RPMI8226 (cell line): ENCODE data around the gene GPR39.

ENCODE experiments used
- DNase-seq: peaks from one replicate; pipeline ENCODE4 v3.0.0-alpha.2; 2015

The GPR39 gene

DNA sequence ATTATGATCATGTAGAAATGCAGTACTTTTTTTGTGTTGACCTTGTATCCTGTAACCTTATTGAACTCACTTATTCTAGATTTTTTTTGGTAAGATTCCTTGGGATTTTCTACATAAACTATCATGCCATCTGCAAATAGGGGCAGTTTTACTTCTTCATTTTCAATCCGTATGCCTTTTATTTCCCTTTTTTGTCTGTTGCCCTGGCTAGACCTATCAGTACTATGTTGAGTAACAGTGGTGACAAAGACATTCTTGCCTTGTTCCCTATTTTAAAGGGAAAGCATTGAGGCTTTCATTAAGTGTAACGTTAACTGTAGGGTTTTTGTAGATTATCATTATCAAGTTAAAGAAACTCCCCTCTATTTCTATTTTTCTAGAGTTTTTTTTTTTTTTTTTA is 161.1 kb downstream of the GPR39 start:
- DNase-seq: peak; percentile 48

GRCh38 chr2:132581591-132581990 is 165.0 kb downstream of the GPR39 start:
- no peak for DNase-seq

DNA sequence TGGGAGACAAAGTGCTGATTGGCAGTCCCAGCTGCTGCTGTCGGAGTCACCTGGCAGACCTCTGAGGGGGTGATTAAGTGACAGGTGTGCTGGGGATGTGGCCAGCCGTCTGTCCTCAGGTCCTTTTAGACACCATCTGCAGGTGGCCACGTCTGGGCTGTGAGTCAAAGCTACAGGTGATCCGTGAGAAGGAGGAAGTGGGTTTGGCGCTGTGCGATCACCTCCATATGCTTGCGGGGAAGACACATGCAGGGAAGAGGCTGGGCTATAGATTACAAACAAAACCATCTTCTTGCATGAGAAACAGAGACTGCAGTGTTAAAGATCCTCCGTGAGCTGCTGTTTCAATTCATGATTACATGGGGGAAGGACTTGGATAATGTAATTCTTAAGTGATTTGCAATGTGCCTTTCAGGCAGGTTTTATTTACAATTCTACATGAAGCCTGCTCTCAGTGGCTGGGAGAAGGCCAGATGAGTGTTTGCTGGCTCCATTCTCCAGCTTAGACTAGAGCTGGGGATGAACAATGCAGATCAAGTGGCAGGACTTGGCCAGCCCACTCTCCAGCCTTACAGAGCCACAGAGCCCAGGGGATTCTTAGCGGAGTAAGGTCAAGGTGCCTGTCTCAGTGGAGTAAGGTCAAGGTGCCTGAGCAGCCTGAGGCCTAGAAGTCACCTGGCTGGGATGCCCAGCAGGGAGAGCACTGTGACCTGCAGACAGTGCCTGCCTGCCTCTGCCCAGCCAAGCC is 165.6 kb downstream of the GPR39 start:
- DNase-seq: peak; percentile 96

- no peak for DNase-seq
Observed at GRCh38 chr2:132583666-132584360, 167.2 kb downstream of the GPR39 start.

DNA sequence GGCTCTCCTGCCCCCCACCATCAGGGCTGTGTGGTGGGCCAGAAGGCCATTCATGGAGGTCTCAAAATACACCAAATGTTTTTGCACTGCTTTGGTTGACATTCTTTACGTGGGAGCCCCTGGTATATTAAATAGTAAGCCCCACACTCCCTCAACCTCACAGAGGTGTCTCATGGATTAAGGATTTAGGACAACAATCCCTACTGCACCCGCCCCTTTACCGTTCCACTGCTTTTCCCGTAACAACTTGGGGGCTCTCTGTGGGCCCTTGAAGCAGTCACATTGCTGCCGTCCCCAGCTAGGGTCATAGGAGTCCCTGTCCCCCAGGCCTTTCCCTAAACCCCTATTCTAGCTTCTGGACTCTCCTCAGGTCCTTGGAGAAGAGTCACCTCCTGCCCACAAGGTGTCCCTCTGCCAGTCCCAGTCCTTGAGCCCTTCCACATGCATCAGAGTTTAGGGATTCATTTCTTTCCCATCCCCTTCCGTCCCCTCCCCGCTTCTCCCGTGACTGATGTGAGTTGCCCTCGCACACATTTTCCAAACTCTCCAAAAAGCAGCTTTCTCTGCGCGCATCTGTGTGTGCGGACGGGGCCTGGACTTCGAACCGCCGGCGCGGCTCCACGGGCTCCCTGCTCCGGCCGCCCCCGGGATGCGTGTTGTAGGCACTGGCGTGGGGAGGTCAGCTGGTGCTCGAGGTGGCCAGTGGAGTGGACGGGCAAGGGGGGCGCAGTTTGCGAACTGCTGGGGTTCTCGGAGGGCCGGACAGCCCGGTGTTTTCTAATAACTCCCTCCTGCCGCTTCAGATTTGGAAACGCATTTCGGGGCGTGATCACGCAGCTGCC is 168.6 kb downstream of the GPR39 start:
- DNase-seq: no peak

DNA sequence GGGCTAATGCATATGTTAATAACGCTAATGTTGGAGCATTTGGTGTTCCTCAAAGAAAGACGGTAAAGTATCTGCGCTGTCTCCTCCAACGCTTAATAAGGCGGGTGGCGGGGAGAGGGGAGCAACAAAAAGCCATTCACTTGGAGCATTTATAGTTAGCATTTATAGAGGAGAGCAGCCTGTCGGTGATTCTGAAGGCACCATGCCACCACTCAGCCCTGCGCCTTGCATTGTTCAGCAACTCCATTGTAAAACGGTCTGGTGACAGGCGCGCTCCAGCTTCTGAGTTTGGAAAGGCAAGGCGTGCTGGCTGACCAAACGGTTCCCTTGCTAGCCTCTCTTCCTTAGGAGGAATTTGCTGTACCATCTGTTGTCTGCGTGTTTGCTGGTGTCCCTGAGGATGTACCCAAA is 169.5 kb downstream of the GPR39 start:
- DNase-seq: no peak

GRCh38 chr2:132586835-132587234 is 170.2 kb downstream of the GPR39 start:
- DNase-seq: no peak

DNA sequence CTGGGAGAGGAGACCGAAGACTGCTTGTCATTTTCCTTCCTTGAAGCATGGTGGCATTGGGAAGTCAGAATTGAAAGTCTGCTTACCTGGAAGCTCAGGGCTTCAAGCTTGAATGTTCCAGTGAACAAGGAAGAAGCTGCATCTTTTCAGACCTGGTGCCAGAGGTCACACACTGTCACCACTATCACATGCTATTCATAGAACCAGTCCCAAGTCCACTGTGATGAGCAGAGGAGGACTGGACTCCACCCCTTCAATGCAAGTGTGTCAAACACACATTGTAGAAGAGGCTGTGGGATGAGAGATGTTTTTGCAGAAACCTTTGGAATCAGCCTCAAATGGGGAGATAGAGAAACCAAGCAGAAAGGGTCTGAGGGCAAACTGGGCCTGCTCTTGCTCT is 172.0 kb downstream of the GPR39 start:
- DNase-seq: no peak

GRCh38 chr2:132589111-132589830 is 172.7 kb downstream of the GPR39 start:
- DNase-seq: no peak

- no peak for DNase-seq
Observed at GRCh38 chr2:132589966-132590365, 173.4 kb downstream of the GPR39 start.

GRCh38 chr2:132593171-132593570 is 176.6 kb downstream of the GPR39 start:
- DNase-seq: no peak

DNA sequence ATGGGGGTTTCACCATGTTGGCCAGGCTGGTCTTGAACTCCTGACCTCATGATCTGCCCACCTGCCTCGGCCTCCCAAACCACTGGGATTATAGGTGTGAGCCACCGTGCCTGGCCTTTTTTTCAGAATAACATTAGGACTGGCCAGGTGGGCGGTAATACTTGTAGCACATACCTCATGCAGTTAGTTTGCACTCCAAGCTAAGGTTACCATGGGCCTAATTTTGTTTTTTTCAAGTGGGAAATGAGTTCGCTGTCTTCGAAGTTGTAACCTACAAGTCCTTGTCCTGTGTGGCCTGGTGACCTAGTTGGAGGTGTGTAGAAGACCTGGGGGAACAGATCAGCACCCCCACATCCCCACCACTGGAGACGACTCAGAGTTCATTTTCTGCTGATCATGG is 178.6 kb downstream of the GPR39 start:
- DNase-seq: no peak

DNA sequence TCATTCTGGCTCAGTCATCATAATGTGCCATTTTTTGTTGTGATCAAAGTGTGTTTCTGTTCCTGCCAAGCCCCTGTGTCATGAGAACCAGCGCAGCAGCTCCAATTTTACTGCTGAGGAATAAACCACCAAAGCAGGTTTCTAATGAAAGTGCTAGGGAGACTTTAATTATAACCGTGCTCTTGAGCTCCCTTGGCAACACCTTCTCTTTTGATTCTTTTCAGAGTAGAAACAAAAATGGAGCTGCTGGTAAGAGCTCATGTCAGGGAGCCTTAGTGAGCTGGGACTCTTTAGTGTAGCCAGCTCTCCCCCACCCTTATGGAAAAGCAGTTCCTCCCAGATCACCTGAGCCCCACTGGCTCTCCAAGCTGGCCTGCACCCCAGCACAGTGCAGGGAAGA is 179.1 kb downstream of the GPR39 start:
- DNase-seq: no peak

GRCh38 chr2:132597166-132597565 is 180.6 kb downstream of the GPR39 start:
- no peak for DNase-seq

GRCh38 chr2:132597831-132598230 is 181.2 kb downstream of the GPR39 start:
- DNase-seq: no peak

DNA sequence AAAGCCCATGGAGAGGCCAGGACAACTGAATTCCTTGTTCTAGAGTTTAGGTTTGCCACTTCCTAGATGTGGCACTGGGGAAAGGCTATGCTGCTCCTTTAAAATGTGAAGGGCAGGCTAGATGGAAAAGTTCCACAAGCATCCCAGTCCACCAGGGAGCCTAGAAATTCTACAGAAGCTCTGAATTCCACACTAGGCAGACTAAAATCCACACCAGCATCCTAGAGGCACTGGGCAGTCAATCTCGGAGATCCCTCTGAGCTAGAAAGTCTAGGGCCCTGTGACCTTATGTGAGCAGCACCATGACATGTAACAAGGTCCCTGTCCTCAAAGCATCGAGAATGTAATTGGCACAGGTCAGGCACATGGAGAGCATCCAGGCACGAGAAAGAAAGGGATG is 181.9 kb downstream of the GPR39 start:
- no peak for DNase-seq

GRCh38 chr2:132599556-132599955 is 183.0 kb downstream of the GPR39 start:
- DNase-seq: no peak

DNA sequence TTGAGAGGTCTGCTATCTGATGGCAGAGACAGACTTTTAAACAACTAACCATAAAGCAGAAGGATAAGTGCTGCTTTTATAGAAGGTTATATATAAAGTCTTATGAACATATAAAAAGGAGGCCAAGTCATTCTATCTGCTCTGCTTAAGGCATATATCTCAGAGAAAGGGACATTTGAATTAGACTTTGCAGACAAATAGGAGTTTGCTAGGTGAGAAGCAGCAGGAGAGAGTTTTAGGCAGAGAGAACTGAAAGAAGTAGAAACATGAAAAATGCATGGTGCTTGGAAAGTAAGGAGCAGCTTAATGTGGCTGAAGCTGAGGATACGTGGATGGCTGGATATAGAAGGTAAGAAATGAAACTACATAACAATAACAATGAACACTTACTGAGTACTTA is 188.0 kb downstream of the GPR39 start:
- DNase-seq: no peak

- DNase-seq: no peak
Observed at GRCh38 chr2:132605236-132606180, 188.9 kb downstream of the GPR39 start.

- no peak for DNase-seq
Observed at GRCh38 chr2:132606649-132607048, 190.0 kb downstream of the GPR39 start.

DNA sequence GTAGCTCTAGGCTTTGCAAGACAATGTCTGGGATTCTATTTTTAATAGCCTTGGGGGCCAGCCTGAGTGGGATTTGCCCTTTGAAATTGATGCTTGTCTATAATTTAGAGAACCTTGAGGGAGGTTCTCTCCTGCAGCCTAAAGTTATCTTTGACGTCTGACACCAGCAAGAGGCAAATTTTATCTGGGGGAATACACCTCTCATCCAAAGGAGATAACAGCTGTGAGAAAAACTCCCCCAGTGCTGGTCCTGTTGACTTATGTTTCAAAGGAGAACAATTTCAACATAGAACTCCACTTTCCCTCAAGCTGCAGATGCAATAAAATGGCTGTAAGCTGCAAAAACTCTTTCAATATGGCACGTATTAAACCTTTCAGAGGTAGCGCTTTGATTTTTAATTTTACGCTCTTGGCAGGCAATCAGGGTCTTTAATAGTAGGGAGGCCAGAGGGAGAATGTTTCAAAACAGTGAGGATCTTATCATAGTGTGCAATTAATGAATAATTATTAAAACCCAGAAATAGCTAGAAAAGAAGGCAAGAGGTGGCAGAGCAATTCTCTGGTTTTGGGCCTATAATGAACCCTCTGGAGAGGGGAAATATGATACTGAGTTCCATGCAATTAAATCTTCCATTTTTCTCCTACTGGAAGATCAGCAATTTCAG is 191.0 kb downstream of the GPR39 start:
- DNase-seq: no peak
